Hepatic stellate cell (primary cell): ENCODE measurements around the gene RREB1.

Experiments used
- DNase-seq: peaks from one replicate; pipeline ENCODE4 v3.0.0; 2011; ENCODE audit warnings: low spot score

RREB1 gene

DNA sequence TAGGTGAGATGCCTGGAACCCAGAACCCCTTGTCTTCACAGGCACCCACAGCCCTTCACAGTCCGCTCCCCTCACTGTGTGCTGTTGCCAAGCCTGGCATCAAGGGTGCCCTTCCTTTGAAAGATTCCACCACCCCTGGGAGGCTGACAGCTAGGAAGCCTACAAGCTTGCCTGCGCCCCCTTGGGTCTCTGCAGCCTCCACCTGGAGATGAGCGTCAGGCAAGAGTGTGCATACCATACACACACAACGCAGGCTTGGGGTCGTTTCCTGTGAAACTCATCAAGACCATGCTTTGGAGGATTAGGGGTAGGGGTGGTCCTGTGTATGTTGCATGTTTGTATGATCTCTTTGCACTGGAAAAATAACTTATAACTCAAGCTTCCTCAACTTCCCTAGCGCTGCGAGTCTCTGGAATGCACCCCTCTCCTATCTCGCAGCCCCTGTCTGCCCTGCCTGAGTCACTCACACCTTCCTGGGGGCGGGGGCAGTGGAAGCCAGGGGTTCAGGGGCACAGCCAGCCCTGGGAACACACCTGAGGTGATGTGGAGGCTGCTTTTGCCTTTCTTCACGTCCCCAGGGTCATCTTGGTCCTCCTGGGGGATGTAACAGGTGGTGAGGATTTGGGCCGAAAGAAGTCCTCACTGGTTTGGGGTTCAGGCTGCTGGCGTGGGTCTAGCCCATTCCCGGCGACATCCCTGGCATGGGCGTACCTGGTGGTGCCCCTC lies 138.1 kb downstream of the RREB1 start:
- DNase-seq: no peak

DNA sequence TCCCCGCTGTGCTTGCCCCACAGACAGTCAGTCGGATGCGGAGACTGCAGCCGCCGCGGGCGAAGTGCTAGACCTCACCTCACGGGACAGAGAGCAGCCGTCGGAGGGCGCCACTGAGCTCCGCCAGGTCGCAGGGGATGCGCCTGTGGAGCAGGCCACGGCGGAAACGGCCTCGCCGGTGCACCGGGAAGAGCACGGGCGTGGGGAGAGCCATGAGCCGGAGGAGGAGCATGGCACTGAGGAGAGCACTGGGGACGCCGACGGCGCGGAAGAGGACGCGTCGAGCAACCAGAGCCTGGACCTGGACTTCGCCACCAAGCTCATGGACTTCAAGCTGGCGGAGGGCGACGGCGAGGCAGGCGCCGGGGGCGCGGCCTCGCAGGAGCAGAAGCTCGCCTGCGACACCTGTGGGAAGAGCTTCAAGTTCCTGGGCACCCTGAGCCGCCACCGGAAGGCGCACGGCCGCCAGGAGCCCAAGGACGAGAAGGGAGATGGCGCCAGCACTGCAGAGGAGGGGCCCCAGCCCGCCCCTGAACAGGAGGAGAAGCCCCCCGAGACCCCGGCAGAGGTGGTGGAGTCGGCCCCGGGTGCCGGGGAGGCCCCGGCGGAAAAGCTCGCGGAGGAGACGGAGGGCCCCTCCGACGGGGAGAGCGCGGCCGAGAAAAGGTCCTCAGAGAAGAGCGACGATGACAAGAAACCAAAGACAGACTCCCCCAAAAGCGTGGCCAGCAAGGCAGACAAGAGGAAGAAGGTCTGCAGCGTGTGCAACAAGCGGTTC lies 138.8 kb downstream of the RREB1 start:
- no peak for DNase-seq

GRCh38 chr6:7247179-7247456 lies 139.4 kb downstream of the RREB1 start:
- no peak for DNase-seq

- no peak for DNase-seq
Observed at GRCh38 chr6:7247828-7248227, 140.1 kb downstream of the RREB1 start.

- DNase-seq: no peak
Observed at GRCh38 chr6:7249391-7249790, 141.6 kb downstream of the RREB1 start.

- no peak for DNase-seq
Observed at GRCh38 chr6:7249946-7250643, 142.3 kb downstream of the RREB1 start.

DNA sequence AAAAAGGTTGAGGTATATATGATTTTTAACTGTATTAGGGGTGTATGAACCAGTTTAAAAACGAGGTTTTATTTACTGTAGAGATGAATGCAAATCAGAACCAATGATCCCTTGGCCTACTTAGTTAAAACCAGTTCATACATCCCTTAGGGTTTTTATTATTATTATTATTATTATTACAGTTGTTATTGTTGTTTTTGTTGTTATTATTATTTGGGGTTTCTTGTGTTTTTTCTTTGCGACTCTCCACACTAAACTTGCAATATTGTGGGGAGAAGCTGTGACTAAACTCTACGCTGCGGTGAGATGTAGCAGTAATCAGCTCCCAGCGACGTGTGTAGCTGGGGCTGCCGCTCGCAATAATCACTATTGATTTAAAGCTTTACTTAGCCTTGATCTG lies 143.1 kb downstream of the RREB1 start:
- DNase-seq: no peak

DNA sequence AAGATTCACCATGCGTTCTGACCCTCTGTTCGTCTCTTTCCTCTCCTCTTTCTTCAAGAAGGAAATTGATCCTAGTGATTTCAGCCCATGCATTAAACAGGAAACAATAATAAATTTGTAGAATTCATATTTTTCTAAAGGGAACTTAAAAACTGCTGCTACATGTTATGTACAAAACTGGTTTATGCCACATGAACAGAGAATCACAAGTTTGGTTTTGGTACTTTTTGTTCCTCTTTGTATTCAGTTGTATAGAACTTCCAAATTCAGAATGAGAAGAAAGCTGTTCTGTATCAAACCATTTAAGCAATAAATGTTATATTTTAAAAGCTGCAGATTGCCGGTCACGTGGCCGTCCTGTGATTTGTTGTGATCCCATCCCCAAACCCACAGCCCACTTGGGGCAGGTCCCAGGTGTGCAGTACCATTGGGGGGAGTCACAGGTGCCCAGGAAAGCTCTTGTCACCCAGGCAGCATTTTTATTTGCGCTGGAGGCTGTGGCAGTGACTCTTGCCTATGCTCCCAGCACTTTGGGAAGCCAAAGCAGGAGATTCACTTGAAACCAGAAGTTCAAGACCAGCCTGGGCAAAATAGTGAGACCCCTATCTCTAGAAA lies 144.0 kb downstream of the RREB1 start:
- DNase-seq: no peak

GRCh38 chr6:7252390-7252789 lies 144.6 kb downstream of the RREB1 start:
- no peak for DNase-seq

DNA sequence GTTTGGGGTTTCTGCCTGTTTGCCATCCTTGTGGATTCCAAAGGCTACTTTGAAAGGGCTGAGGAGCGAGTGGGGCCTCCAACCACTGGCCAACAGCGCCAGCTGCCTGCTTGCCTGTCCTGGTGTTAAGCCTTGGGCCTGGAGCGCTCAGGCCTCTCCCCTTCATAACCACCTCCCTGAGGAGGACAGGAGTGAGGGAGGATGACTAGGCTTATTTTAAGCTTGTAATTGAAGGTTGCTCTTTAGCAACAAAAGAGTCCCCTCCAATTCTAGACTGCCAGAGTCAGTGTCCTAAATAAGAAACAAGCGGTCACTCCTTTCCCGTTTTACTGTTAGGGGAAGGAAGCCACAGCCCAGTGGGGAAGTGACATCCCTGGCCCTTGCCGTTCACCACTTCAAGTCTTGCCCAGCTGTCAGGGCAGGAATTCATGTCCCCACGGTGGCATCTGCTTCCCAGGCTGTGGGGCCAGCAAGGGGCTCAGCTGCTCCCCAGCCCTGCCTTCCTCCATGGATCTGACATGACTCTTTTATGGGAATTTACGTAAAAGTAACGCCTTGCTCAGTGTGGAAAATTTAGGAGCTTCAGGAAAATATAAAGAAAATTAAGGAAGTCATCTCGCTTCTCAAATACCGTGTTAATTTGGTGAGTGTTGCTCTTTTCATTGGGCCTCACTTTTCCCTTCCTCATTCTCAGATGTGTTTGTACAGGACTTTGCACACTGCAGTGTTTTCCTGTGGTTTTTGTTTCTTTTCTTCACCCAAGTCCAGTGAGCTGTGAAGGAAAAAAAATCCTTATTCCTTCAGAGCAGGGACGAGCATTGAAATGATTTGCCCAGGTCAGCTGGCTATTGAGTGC lies 147.4 kb downstream of the RREB1 start:
- no peak for DNase-seq

DNA sequence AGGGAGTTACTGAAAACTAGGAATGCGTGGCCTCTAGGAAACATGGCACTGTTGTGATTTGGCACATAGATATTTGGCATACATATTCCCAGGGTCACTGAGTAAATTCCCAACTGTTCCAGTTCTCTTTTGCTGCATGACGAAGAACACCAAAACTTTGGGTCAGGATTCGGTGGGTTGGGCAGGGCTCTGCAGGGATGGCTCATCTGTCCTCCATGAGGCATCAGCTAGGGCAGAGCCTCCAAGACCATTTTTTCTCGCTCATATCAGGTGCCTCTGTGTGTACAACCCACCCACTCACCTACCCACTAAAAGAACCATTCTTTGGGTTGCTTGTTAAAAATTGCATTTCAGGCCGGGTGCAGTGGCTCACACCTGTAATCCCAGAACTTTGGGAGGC lies 148.2 kb downstream of the RREB1 start:
- DNase-seq: no peak

DNA sequence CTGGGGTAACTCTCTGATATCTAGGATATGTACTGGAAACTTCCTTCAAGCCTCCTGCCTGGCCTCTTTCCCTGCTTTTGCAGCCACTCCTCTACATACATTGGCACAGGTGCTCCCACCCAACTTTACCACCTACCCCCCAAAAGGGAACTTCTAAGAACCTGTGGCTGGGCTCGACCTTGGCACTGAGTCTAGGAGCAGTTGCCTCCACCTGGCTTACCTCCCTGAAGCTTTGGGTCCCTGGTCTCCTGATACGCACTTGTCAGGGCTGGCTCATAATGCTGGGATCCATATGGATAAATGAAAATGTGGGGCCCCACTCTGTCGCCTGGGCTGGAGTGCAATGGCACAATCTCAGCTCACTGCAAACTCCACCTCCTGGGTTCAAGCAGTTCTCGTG lies 149.0 kb downstream of the RREB1 start:
- DNase-seq: no peak

DNA sequence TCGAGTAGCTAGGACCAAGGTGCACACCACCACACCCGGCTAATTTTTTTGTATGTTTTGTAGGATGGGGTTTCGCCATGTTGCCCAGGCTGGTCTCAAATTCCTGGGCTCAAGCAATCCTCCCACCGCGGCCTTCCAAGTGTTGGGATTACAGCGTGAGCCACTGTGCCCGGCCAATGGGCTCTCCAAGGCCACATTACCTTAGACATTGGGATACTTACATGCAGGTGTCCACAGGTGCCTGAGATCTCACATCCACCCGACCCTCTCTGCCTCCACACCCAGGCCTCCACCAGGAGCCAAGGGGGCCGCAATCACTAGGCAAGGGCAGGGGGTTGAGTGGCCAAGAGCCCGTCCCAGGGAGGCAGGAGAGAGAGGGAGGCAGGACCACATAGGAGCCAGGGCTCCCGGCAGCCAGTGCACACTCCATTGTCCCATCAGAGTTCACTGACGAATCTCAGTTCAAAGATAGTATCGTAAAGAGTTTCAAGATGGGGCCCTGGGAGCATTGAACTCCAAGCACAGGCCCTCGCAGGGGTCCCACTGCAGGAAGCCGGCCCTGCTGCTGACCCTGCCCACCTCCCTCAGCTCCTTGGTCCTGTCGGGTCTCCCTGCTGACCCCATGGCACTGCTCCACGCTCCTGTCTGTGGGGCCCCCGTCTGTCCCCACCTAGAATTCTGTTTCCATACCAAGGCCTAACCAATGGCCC lies 149.9 kb downstream of the RREB1 start:
- DNase-seq: no peak

DNA sequence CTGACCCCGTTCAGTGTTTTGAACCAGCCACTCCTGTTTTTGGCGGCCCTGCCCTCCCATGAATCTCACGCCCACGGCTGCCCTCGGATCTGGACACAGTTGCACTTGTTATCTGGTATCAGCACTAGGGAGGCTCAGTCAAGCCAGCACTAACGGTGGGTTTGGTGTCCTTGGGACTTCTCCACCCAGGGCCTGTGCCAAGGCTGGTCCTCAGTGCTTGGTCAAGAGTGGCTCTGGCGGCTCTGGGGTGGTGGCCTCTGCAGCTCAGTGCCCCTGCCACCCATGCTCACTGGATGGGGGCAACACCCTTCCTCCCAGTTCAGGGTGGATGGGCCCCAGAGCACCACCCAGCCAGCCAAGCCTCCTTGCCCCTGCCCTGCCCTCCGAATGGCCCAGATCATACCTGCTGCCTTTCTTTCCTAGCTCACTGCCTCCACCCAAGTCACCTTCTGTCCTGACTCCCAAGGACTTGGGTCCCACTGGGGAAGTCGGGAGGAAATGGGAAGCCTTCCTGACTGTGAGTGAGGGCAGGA lies 150.5 kb downstream of the RREB1 start:
- DNase-seq: no peak

GRCh38 chr6:7260291-7261031 lies 152.7 kb downstream of the RREB1 start:
- peak; percentile 18 for DNase-seq

GRCh38 chr6:7261032-7261841 lies 153.5 kb downstream of the RREB1 start:
- peak; percentile 100 for DNase-seq

DNA sequence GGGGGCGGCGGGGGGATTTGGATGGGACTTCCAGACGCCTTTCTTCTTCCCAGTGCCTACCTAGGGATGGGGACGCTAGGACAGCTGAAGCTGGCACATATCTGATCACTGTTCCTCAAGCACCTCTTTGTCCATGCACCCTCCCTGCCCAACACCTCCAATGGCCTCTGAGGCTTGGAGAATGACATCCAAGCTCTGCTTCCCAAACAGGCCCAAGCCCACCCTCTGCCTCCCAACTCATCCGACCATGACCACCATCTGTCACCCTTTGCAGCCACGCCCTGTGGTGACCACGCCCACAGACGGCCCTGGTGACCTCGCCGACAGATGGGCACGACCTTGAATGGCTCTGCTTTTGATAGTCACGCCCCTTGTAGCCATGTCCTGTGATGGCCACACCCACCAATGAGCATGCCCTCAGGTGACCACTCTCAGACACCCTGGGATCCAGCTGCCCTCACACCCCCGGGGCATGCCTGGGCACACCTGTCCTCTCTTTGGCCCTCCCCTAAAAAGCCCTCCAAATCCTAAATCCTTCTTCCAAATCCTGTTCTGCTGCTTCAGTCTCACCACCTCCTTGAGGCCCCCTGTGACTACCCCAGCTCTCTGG lies 154.2 kb downstream of the RREB1 start:
- no peak for DNase-seq

- DNase-seq: no peak
Observed at GRCh38 chr6:7262746-7263518, 155.2 kb downstream of the RREB1 start.
